Measurements from ENCODE around the gene ZBTB12.

ZBTB12 gene

GRCh38 chr6:31861919-31862343 is 40.0 kb downstream of the ZBTB12 start:
- Histone ChIP-seq H3K27ac (ENCODE audit: low read length) (peak overlapping the region; percentile 34; the same call in 1 of the 2 replicates), H4K20me1 (ENCODE audit: insufficient read depth, low read length) (no peaks in the 10 kb centered on the region), H3K36me3 (replicated peaks; ENCODE audit: low read depth, low read length) (peaks cover 3% of the 10 kb centered on the region), H3K4me2 (ENCODE audit: low read length) (peak overlapping the region; percentile 97), H3K27me3 (ENCODE audit: low read depth, low read length) (no peaks in the 10 kb centered on the region), H3K79me2 (ENCODE audit: low read length) (peaks cover 6% of the 10 kb centered on the region), H3K9me3 (ENCODE audit: insufficient read depth, low read length) (no peaks in the 10 kb centered on the region), H3K4me3 (ENCODE audit: low read length) (peak overlapping the region; percentile 90), H3K9ac (ENCODE audit: low read length) (peak overlapping the region; percentile 76), H2AFZ (ENCODE audit: low read depth, low read length) (no peak overlapping the region), H3K4me1 (ENCODE audit: low read length) (peaks cover 5% of the 10 kb centered on the region)
- TF ChIP-seq CTCF (IDR thresholded peaks at IDR 0.05; ENCODE audit: low read depth, low read length) (no peak), EZH2phosphoT487 (IDR thresholded peaks at IDR 0.05; ENCODE audit: low read depth) (no peak)

GRCh38 chr6:31861150-31861549 is 40.7 kb downstream of the ZBTB12 start:
- Histone ChIP-seq H3K36me3 (replicated peaks; ENCODE audit: low read depth, low read length) (peaks cover 3% of the 10 kb centered on the region), H3K27me3 (ENCODE audit: low read depth, low read length) (no peaks in the 10 kb centered on the region), H4K20me1 (ENCODE audit: insufficient read depth, low read length) (no peaks in the 10 kb centered on the region), H3K27ac (ENCODE audit: low read length) (no peak overlapping the region), H3K4me3 (ENCODE audit: low read length) (no peak overlapping the region), H3K9me3 (ENCODE audit: insufficient read depth, low read length) (no peaks in the 10 kb centered on the region), H3K9ac (ENCODE audit: low read length) (no peak overlapping the region), H3K4me2 (ENCODE audit: low read length) (no peak overlapping the region), H3K79me2 (ENCODE audit: low read length) (peaks cover 6% of the 10 kb centered on the region), H2AFZ (ENCODE audit: low read depth, low read length) (no peak overlapping the region), H3K4me1 (ENCODE audit: low read length) (peaks cover 5% of the 10 kb centered on the region)
- TF ChIP-seq CTCF (IDR thresholded peaks at IDR 0.05; ENCODE audit: low read depth, low read length) (no peak), EZH2phosphoT487 (IDR thresholded peaks at IDR 0.05; ENCODE audit: low read depth) (no peak)

- Histone ChIP-seq H3K9me3 (ENCODE audit: insufficient read depth, low read length) (no peaks in the 10 kb centered on the region), H3K27me3 (ENCODE audit: low read depth, low read length) (no peaks in the 10 kb centered on the region), H3K9ac (ENCODE audit: low read length) (no peak overlapping the region), H3K79me2 (ENCODE audit: low read length) (peaks cover 6% of the 10 kb centered on the region), H3K4me1 (ENCODE audit: low read length) (peaks cover 5% of the 10 kb centered on the region), H3K27ac (ENCODE audit: low read length) (no peak overlapping the region), H3K4me3 (ENCODE audit: low read length) (no peak overlapping the region), H3K4me2 (ENCODE audit: low read length) (no peak overlapping the region), H2AFZ (ENCODE audit: low read depth, low read length) (no peak overlapping the region), H4K20me1 (ENCODE audit: insufficient read depth, low read length) (no peaks in the 10 kb centered on the region), H3K36me3 (replicated peaks; ENCODE audit: low read depth, low read length) (peaks cover 3% of the 10 kb centered on the region)
- TF ChIP-seq CTCF (IDR thresholded peaks at IDR 0.05; ENCODE audit: low read depth, low read length) (no peak), EZH2phosphoT487 (IDR thresholded peaks at IDR 0.05; ENCODE audit: low read depth) (no peak)
Measured at GRCh38 chr6:31860349-31860748, 41.5 kb downstream of the ZBTB12 start.

GRCh38 chr6:31859923-31860322 is 42.0 kb downstream of the ZBTB12 start:
- Histone ChIP-seq H3K9ac (ENCODE audit: low read length) (no peak overlapping the region), H3K27me3 (ENCODE audit: low read depth, low read length) (no peaks in the 10 kb centered on the region), H3K27ac (ENCODE audit: low read length) (no peak overlapping the region), H3K9me3 (ENCODE audit: insufficient read depth, low read length) (no peaks in the 10 kb centered on the region), H2AFZ (ENCODE audit: low read depth, low read length) (no peak overlapping the region), H3K79me2 (ENCODE audit: low read length) (peaks cover 6% of the 10 kb centered on the region), H3K4me1 (ENCODE audit: low read length) (peaks cover 5% of the 10 kb centered on the region), H4K20me1 (ENCODE audit: insufficient read depth, low read length) (no peaks in the 10 kb centered on the region), H3K4me3 (ENCODE audit: low read length) (no peak overlapping the region), H3K36me3 (replicated peaks; ENCODE audit: low read depth, low read length) (peaks cover 3% of the 10 kb centered on the region), H3K4me2 (ENCODE audit: low read length) (no peak overlapping the region)
- TF ChIP-seq EZH2phosphoT487 (IDR thresholded peaks at IDR 0.05; ENCODE audit: low read depth) (no peak), CTCF (IDR thresholded peaks at IDR 0.05; ENCODE audit: low read depth, low read length) (no peak)

Measured in OCI-LY3 (cell line).